GM19035 (cell line): Measurements from ENCODE around the gene SMIM5.
"Not testable (repeated sequence)": the region's sequence is repeated elsewhere in the genome, so short reads cannot be mapped to it uniquely, and the experiment has no call there.

Source experiments
- ATAC-seq: cut with Tn5 transposase; IDR thresholded peaks from one replicate; pipeline ENCODE4 v1.9.1; 2021; ENCODE audit not compliant: unreplicated experiment

Gene SMIM5

GRCh38 chr17:75624021-75624420, 9.2 kb upstream of the SMIM5 start:
- no peak for ATAC-seq

- no peak for ATAC-seq
Measured at GRCh38 chr17:75624714-75625345, 8.4 kb upstream of the SMIM5 start.

- ATAC-seq = no peak
Measured at GRCh38 chr17:75625813-75626486, 7.3 kb upstream of the SMIM5 start.

GRCh38 chr17:75626496-75627038, 6.7 kb upstream of the SMIM5 start:
- no peak for ATAC-seq

- ATAC-seq = no peak
Measured at GRCh38 chr17:75627094-75627493, 6.1 kb upstream of the SMIM5 start.

- no peak for ATAC-seq
Measured at GRCh38 chr17:75628425-75628824, 4.8 kb upstream of the SMIM5 start.

GRCh38 chr17:75629157-75629556, 4.1 kb upstream of the SMIM5 start:
- ATAC-seq = no peak

GRCh38 chr17:75630071-75630917, 2.9 kb upstream of the SMIM5 start:
- no peak for ATAC-seq

- ATAC-seq = no peak
Measured at GRCh38 chr17:75631353-75631752, 1.9 kb upstream of the SMIM5 start.

GRCh38 chr17:75632428-75632827, 806 bp upstream of the SMIM5 start:
- no peak for ATAC-seq

- no peak for ATAC-seq
Measured at GRCh38 chr17:75633486-75634375, 497 bp downstream of the SMIM5 start.

GRCh38 chr17:75634376-75634740, 1.1 kb downstream of the SMIM5 start:
- ATAC-seq = no peak

GRCh38 chr17:75634754-75635609, 1.7 kb downstream of the SMIM5 start:
- no peak for ATAC-seq

GRCh38 chr17:75635610-75636202, 2.5 kb downstream of the SMIM5 start:
- ATAC-seq = no peak

- ATAC-seq = no peak
Measured at GRCh38 chr17:75636381-75637142, 3.3 kb downstream of the SMIM5 start.

GRCh38 chr17:75637143-75637538, 3.9 kb downstream of the SMIM5 start:
- no peak for ATAC-seq

- ATAC-seq = no peak
Measured at GRCh38 chr17:75637551-75637950, 4.3 kb downstream of the SMIM5 start.

GRCh38 chr17:75638039-75638438, 4.8 kb downstream of the SMIM5 start:
- not testable (repeated sequence) for ATAC-seq

GRCh38 chr17:75638893-75639292, 5.7 kb downstream of the SMIM5 start:
- ATAC-seq = no peak
